ENCODE results near the gene EFNB1. TPM values are rescaled to one million over a fixed set of nuclear protein-coding genes. Genes with fewer than 3 reads are reported as not detected.

EFNB1 gene
- total RNA-seq, 2 experiments from 2014 or later = 5.8 to 6.2 TPM

DNA sequence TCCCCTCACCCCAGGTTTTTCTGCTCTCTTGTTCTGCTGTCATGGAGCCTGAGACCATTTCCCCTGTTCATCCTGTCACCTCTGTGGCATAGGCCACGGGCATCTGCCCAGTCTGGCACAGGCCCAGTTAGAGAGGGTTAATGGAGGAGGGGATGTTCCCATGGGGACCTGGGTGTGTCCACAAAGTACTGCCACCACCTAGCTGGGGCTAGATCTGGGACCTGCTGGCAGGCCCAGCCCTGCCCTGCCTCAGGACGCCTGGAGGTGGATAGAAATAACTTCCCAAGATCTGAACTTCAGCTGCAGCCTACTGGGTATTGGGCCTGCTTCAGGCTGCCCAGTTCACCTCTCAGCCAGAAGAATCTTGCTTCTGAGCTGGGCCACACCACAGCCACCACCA, 13.5 kb downstream of the EFNB1 start:
- Mint-ChIP-seq H3K9me3 (no peaks in the 10 kb centered on the region), H3K27ac (no peak overlapping the region), H3K27me3 (no peaks in the 10 kb centered on the region), H3K36me3 (ENCODE audit: low read depth) (no peaks in the 10 kb centered on the region), H3K4me3 (no peak overlapping the region), H3K4me1 (no peaks in the 10 kb centered on the region)
- ChIA-PET POLR2A (no interaction called here), CTCF (no interaction called here)
- no peak for DNase-seq

GRCh38 chrX:68842781-68843581, 14.2 kb downstream of the EFNB1 start:
- ChIA-PET POLR2A (no interaction called here), CTCF (interaction anchor here (1.4 kb wide), 1 partner anchor 15 kb away, joined by 3 read pairs; no protein-coding TSS in a partner anchor)
- Mint-ChIP-seq H3K4me1 (no peaks in the 10 kb centered on the region), H3K36me3 (ENCODE audit: low read depth) (no peaks in the 10 kb centered on the region), H3K27ac (no peak overlapping the region), H3K4me3 (no peak overlapping the region), H3K9me3 (no peaks in the 10 kb centered on the region), H3K27me3 (no peaks in the 10 kb centered on the region)
- no peak for DNase-seq

GRCh38 chrX:68843992-68844391, 15.2 kb downstream of the EFNB1 start:
- Mint-ChIP-seq H3K27ac (no peak overlapping the region), H3K9me3 (no peaks in the 10 kb centered on the region)
- CTCF ChIA-PET = interaction anchor here (1.4 kb wide), 1 partner anchor 16 kb away, joined by 3 read pairs; no protein-coding TSS in a partner anchor

GRCh38 chrX:68844581-68844980, 15.8 kb downstream of the EFNB1 start:
- ChIA-PET CTCF (interaction anchor here (1.4 kb wide), 1 partner anchor 17 kb away, joined by 3 read pairs; no protein-coding TSS in a partner anchor), POLR2A (no interaction called here)
- Mint-ChIP-seq H3K4me1 (no peaks in the 10 kb centered on the region), H3K27me3 (no peaks in the 10 kb centered on the region), H3K27ac (no peak overlapping the region), H3K4me3 (no peak overlapping the region), H3K36me3 (ENCODE audit: low read depth) (no peaks in the 10 kb centered on the region), H3K9me3 (no peaks in the 10 kb centered on the region)
- no peak for DNase-seq

More at GRCh38 chrX:68843992-68844391, 15.2 kb downstream of the EFNB1 start:
- POLR2A ChIA-PET = no interaction called here
- no peaks in the 10 kb centered on the region for H3K27me3 Mint-ChIP-seq
- no peak for DNase-seq
- no peaks in the 10 kb centered on the region for H3K36me3 Mint-ChIP-seq (ENCODE audit: low read depth)
- no peak overlapping the region for H3K4me3 Mint-ChIP-seq
- H3K4me1 Mint-ChIP-seq = no peaks in the 10 kb centered on the region

- H3K4me3 Mint-ChIP-seq = no peak overlapping the region
- H3K27me3 Mint-ChIP-seq = no peaks in the 10 kb centered on the region
- POLR2A ChIA-PET = no interaction called here
- no peaks in the 10 kb centered on the region for H3K4me1 Mint-ChIP-seq
- CTCF ChIA-PET = no interaction called here
- no peaks in the 10 kb centered on the region for H3K9me3 Mint-ChIP-seq
- H3K36me3 Mint-ChIP-seq (ENCODE audit: low read depth) = no peaks in the 10 kb centered on the region
- DNase-seq = no peak
- H3K27ac Mint-ChIP-seq = no peak overlapping the region
These were observed 17.7 kb downstream of the EFNB1 start for GRCh38 chrX:68846536-68846935.

- CTCF ChIA-PET = no interaction called here
- no peaks in the 10 kb centered on the region for H3K27me3 Mint-ChIP-seq
- H3K27ac Mint-ChIP-seq = no peak overlapping the region
- H3K36me3 Mint-ChIP-seq (ENCODE audit: low read depth) = no peaks in the 10 kb centered on the region
- POLR2A ChIA-PET = no interaction called here
- H3K9me3 Mint-ChIP-seq = no peaks in the 10 kb centered on the region
- H3K4me3 Mint-ChIP-seq = no peak overlapping the region
- no peak for DNase-seq
- H3K4me1 Mint-ChIP-seq = no peaks in the 10 kb centered on the region
These were observed 18.4 kb downstream of the EFNB1 start for GRCh38 chrX:68847172-68847571.

- H3K4me1 Mint-ChIP-seq = no peaks in the 10 kb centered on the region
- no peak overlapping the region for H3K27ac Mint-ChIP-seq
- H3K36me3 Mint-ChIP-seq (ENCODE audit: low read depth) = no peaks in the 10 kb centered on the region
- no peaks in the 10 kb centered on the region for H3K27me3 Mint-ChIP-seq
- ChIA-PET POLR2A (no interaction called here), CTCF (no interaction called here)
- no peak for DNase-seq
- no peak overlapping the region for H3K4me3 Mint-ChIP-seq
- H3K9me3 Mint-ChIP-seq = no peaks in the 10 kb centered on the region
These were observed 19.5 kb downstream of the EFNB1 start for GRCh38 chrX:68848189-68848940.

DNA sequence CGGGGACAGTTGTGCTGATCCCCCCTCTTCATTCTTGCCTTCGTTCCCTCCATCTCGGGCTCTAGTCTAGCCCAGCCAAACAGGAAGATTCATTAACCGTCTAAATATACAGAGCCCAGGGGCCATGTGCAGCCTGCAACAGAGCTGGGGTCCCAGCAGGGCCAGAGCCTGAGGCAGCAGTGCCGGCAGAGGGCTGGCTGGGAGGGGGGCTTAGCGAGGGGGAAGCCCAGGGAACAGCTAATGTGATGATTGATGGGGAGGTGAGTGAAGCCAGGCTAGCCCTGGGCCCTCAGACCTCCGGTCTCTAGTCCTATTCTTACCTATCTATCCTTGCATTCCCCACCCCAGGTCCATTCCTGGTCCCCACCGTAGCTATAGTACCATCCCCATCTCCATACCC, 22.3 kb downstream of the EFNB1 start:
- DNase-seq = no peak
- Mint-ChIP-seq H3K27ac (no peak overlapping the region), H3K4me1 (no peaks in the 10 kb centered on the region), H3K36me3 (ENCODE audit: low read depth) (no peaks in the 10 kb centered on the region), H3K27me3 (no peaks in the 10 kb centered on the region), H3K4me3 (no peak overlapping the region), H3K9me3 (no peaks in the 10 kb centered on the region)
- ChIA-PET CTCF (interaction anchor here (1.3 kb wide), 1 partner anchor 23 kb away, joined by 3 read pairs; no protein-coding TSS in a partner anchor), POLR2A (no interaction called here)

DNA sequence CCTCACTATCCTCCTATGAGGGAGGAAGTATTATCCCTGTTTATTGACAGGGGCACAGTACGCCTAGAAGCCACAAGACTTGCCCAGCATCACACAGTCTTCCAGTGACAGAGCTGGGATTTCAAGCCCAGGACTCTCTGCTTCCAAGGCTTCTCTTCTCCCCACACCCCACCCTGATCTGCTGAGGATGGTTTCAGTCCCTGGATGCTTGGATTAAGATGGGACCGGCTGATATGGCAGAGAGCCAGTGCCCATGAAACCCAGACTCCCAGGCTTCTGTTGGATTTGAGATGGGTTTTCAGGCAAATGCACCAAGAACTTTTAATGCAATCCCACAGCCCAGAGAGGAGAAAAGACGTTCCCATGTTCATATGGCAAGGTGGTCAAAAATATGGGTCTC, 23.2 kb downstream of the EFNB1 start:
- no peak for DNase-seq
- Mint-ChIP-seq H3K9me3 (no peaks in the 10 kb centered on the region), H3K27ac (no peak overlapping the region), H3K4me3 (no peak overlapping the region), H3K36me3 (ENCODE audit: low read depth) (no peaks in the 10 kb centered on the region), H3K4me1 (no peaks in the 10 kb centered on the region), H3K27me3 (no peaks in the 10 kb centered on the region)
- ChIA-PET CTCF (interaction anchor here (1.3 kb wide), 1 partner anchor 24 kb away, joined by 3 read pairs; no protein-coding TSS in a partner anchor), POLR2A (no interaction called here)

GRCh38 chrX:68853665-68854251, 24.9 kb downstream of the EFNB1 start:
- CTCF ChIA-PET = no interaction called here
- no peaks in the 10 kb centered on the region for H3K36me3 Mint-ChIP-seq (ENCODE audit: low read depth)
- no peaks in the 10 kb centered on the region for H3K27me3 Mint-ChIP-seq
- no peak overlapping the region for H3K27ac Mint-ChIP-seq
- POLR2A ChIA-PET = no interaction called here
- DNase-seq = no peak
- no peaks in the 10 kb centered on the region for H3K9me3 Mint-ChIP-seq
- H3K4me1 Mint-ChIP-seq = no peaks in the 10 kb centered on the region
- H3K4me3 Mint-ChIP-seq = no peak overlapping the region

DNA sequence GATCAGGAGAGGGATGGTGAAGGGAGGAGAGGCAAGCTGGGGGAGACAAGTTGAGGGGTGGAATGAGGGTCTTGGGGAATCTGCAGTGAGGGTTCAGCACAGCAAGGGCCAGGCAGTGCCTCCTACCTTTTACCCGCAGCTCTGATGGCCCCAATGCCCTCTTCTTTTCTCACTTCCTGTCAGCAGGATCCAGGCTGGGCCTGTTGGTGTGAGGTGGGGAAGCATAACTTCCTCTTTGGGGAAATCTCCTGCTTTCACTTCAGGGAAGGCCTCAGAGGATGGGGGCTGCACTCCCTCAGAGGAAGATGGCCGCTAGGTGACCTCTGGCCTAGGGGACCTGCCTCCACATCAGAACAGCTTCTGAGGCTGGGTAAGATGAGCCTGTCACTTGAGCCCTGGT, 36.5 kb downstream of the EFNB1 start:
- no peak for DNase-seq
- ChIA-PET POLR2A (no interaction called here), CTCF (no interaction called here)
- no peaks in the 10 kb centered on the region for H3K9me3 Mint-ChIP-seq
- H3K27me3 Mint-ChIP-seq = no peaks in the 10 kb centered on the region
- no peaks in the 10 kb centered on the region for H3K36me3 Mint-ChIP-seq (ENCODE audit: low read depth)
- peaks cover 10% of the 10 kb centered on the region for H3K4me1 Mint-ChIP-seq
- H3K4me3 Mint-ChIP-seq = no peak overlapping the region
- no peak overlapping the region for H3K27ac Mint-ChIP-seq

DNA sequence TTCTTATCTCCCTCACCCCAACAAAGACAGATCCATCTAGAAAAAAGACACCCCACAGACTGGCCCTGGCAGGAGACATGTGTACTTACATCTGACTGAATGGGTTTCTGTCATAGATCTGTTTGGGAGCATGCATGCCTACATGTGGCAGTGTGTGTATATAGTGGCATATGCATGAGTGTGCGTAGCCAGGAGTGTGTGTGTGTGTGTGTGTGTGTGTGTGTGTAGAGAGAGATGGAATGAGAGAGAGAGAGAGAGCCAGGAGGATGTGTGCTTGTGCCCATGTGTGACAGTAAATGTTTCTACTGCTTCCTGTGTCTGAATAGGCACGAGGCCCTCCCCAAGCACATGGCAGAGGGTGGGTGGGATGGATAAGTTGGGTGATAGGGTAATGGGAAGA, 37.1 kb downstream of the EFNB1 start:
- Mint-ChIP-seq H3K36me3 (ENCODE audit: low read depth) (no peaks in the 10 kb centered on the region), H3K4me1 (peaks cover 10% of the 10 kb centered on the region), H3K27me3 (no peaks in the 10 kb centered on the region), H3K9me3 (no peaks in the 10 kb centered on the region), H3K27ac (no peak overlapping the region), H3K4me3 (no peak overlapping the region)
- DNase-seq = no peak
- ChIA-PET POLR2A (no interaction called here), CTCF (no interaction called here)

- H3K9me3 Mint-ChIP-seq = no peaks in the 10 kb centered on the region
- POLR2A ChIA-PET = no interaction called here
- H3K4me1 Mint-ChIP-seq = peaks cover 10% of the 10 kb centered on the region
- no peaks in the 10 kb centered on the region for H3K36me3 Mint-ChIP-seq (ENCODE audit: low read depth)
- H3K27ac Mint-ChIP-seq = no peak overlapping the region
- DNase-seq = no peak
- H3K27me3 Mint-ChIP-seq = no peaks in the 10 kb centered on the region
- CTCF ChIA-PET = no interaction called here
- no peak overlapping the region for H3K4me3 Mint-ChIP-seq
These were observed 38.8 kb downstream of the EFNB1 start for GRCh38 chrX:68867458-68868112.
